ENCODE results near the gene IL1RAPL1.
"Not testable (repeated sequence)": the region's sequence is repeated elsewhere in the genome, so short reads cannot be mapped to it uniquely, and the experiment has no call there.

IL1RAPL1 gene

GRCh38 chrX:29269390-29269789, 682.1 kb downstream of the IL1RAPL1 start:
- DNase-seq (ENCODE audit: low read depth in 2 of 2): no peak

DNA sequence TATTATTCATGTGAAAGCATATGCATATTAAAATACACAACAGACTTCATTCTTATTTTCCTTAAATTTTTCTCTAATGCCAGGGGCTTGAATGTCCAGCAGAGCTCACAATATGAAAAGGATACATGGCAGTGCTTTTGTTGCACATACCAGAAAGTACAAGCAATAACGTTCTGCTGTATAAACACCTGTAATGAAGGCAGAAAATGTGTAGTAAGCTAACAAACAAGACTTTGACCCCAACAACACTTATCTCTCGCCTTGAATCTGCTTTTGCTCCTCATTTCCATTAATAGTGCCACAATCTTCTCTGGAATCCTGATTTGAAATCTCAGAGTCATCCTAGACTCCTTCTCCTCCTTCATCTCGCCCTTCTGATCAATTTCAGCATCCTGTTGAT, 687.3 kb downstream of the IL1RAPL1 start:
- no peak for DNase-seq (ENCODE audit: low read depth in 2 of 2)

GRCh38 chrX:29275928-29276327, 688.7 kb downstream of the IL1RAPL1 start:
- DNase-seq (ENCODE audit: low read depth in 2 of 2): no peak

DNA sequence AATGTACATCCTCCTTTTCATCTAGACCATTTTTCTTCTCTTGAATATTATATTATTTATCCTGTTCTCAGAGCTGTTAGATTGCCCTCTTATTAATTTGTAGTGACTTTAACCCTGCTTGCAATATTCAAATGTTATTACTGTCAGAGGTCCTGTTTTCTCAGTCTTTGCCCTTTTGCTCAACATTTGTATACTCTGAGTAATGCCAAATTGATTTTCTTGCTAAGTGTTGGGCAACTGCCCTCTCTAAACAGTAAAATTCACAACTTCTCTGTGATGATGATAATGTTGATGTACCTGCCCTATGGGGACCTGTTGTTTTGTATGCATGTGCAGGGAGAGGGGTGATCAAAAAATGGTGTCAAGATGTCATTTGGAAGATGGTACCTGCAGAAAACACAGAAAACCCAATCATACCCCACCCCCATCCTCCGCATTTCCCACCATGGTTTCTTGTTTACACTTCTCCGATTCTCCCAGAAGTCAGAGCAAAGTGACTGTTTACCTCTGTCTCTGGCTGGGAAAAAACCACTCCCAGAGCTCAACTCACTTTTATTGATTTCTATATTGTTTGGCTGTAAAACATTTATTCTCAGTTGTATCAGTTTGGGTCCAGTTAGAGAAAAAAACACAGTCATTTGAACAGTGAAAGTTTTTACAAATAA, 694.0 kb downstream of the IL1RAPL1 start:
- DNase-seq (ENCODE audit: low read depth in 2 of 2): no peak

DNA sequence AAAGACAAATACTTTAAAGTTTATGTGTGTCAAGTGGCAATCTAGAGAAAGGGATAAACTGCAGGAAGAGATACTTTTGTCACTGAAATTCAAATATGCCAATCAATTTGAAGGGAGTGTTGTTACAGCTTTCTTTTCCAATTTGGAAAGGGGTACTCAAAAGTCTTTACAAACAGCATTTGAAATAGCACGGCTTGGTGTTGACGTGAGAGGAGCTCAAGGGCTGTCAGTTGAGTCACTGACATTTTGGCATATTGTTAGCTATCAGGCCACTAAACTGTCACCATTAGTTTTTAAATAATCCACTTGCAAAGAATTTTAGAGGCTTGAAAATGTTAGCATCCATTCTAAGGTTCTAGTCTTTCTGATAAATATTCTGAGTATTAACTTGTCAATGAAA, 698.4 kb downstream of the IL1RAPL1 start:
- DNase-seq (ENCODE audit: low read depth in 2 of 2): no peak

- DNase-seq (ENCODE audit: low read depth in 2 of 2): no peak
Measured at GRCh38 chrX:29295987-29296680, 708.9 kb downstream of the IL1RAPL1 start.

GRCh38 chrX:29297171-29297800, 710.0 kb downstream of the IL1RAPL1 start:
- DNase-seq (ENCODE audit: low read depth in 2 of 2): no peak

DNA sequence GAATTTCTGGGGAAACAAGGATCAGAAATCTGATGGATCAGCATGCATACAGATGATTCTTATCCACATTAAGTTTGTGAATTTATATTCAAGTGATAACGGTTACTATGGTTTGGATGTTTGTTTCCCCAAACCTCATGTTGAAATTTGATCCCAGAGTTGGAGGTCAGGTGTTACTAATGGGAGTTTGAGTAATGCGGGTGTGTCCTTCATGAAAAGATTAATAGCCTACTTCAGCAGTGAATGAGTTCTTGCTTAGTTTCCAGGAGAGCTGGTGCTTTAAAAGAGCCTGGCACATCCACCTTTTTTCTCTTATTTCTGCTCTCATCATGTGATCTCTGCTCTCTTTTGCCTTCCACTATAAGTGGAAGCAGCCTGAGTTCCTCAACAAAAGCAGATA, 712.4 kb downstream of the IL1RAPL1 start:
- DNase-seq (ENCODE audit: low read depth in 2 of 2): no peak

- no peak for DNase-seq (ENCODE audit: low read depth in 2 of 2)
Measured at GRCh38 chrX:29308726-29309125, 721.5 kb downstream of the IL1RAPL1 start.

DNA sequence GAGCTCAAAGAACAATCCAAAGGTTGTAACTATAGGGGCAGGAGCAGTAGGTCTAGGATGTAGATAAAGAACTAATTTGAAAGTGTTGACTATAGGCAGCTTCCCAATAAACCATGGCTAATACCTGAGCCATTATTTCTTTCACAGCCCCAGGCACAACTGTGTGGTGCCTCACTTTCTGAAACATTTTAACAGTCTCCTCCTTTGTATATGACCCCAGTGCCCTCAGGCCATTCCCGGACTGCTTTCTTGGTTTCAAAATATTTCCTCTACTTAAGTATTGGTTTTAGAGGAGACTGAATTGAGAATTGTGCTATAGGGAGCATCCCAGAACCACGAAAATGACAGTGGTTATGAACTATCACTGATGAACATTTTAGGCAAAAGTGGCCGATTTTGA, 728.7 kb downstream of the IL1RAPL1 start:
- no peak for DNase-seq (ENCODE audit: low read depth in 2 of 2)

DNA sequence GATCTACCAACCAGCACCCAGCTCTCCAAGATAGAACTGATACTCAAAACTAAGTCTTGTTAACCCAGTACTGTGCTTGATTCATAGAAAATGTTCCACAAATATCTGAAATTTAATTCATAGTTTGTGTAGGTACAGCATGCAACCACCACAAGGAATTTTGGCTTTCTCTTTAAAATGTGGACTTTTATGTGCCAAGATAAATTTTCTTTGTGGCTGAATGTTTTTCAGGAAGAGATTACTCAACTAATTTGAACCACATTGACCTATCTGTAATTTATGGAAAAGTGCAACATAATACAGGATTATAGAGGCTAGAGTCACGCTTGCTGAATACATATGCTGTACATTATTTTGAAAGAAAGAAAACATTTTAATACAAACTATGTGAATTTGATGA, 730.8 kb downstream of the IL1RAPL1 start:
- peak; percentile 65 to 72 for DNase-seq (ENCODE audit: low read depth in 2 of 2)

DNA sequence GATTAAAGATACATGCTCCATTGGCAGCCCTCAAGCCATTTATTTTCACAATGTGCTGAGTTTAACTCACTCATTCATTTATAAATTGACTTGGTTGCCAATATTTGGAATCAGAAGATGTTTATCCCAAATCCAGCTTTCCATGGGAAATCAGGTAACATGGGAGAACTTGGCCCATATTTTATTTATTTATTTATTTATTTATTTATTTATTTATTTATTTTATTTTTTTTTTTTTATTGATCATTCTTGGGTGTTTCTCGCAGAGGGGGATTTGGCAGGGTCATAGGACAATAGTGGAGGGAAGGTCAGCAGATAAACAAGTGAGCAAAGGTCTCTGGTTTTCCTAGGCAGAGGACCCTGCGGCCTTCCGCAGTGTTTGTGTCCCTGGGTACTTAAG, 745.2 kb downstream of the IL1RAPL1 start:
- DNase-seq (ENCODE audit: low read depth in 2 of 2): not testable (repeated sequence)

DNA sequence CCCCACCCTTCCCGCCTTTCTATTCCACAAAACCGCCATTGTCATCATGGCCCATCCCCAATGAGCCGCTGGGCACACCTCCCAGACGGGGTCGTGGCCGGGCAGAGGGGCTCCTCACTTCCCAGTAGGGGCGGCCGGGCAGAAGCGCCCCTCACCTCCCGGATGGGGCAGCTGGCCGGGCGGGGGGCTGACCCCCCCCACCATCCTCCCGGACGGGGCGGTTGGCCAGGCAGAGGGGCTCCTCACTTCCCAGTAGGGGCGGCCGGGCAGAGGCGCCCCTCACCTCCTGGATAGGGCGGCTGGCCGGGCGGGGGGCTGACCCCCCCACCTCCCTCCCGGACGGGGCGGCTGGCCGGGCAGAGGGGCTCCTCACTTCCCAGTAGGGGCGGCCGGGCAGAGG, 745.8 kb downstream of the IL1RAPL1 start:
- not testable (repeated sequence) for DNase-seq (ENCODE audit: low read depth in 2 of 2)

GRCh38 chrX:29348288-29348687, 761.0 kb downstream of the IL1RAPL1 start:
- no peak for DNase-seq (ENCODE audit: low read depth in 2 of 2)

DNA sequence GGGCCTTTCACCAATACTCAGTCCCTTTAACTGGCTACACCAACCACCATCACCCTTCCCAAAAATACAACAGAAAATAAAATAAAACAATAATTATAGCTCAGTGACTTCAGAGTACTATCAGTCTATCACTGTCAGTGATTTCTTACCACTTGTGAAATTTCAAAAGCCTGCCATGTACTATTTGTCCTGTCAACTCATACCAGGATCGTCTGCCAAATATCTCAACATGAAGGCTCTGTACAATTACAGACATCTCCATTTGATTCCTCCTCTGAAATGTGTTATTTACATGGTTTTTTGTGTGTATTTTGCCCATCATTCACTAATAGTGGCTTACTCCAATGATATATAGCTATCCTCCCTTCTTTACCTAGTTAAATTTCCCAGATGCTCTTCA, 772.0 kb downstream of the IL1RAPL1 start:
- no peak for DNase-seq (ENCODE audit: low read depth in 2 of 2)

GRCh38 chrX:29374765-29375164, 787.5 kb downstream of the IL1RAPL1 start:
- DNase-seq (ENCODE audit: low read depth in 2 of 2): not testable (repeated sequence)

DNA sequence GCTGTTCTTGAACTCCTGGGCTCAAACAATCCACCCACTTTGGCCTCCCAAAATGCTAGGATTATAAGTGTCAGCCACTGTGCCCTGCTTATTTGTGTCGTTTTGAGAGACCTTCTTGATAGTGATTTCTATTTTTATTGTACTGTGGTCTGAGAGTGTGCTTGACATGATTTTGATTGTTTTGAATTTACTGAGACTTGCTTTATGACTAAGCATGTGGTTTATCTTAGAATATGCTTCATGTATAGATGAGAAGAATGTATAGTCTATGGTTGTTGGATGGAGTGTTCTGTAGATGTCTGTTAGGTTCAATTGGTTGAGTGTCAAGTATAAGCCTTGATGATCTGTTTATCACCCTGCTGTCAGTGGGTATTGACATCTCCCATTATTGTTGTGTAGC, 789.3 kb downstream of the IL1RAPL1 start:
- no peak for DNase-seq (ENCODE audit: low read depth in 2 of 2)

DNA sequence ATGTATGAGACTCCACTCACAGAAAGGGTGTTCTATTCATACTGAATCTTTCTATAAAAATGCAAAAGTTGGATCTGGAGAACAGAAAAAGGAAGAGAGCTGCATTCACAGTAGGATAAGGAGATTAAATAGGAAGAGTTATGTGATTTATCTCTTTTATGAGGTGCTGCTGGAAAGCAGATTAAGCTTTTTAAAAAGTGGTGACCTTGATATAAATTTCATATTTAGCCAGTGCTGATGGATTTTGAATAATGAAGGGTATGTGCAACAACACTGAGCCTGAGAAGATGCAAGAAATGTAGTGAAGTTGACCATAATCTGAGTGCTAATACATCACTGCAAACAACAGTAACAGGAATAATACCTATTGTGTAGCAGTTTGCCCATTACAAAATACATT, 795.6 kb downstream of the IL1RAPL1 start:
- no peak for DNase-seq (ENCODE audit: low read depth in 2 of 2)

DNA sequence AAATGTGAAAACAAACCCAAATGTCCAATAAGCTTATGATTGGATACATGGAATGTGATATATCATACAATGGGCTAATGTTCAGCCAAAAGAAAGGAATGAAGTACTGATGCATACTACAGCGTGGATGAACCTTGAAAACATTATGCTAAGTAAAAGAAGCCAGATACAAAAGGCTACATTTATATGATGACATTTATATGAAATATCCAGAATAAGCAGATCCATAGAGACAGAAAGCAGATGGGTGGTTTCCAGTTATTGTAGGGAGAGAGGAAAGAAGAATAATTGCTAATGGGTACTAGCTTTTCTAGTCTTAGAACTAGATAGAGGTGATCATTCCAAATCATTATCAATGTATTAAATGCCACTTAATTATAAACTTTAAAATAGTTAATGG, 801.3 kb downstream of the IL1RAPL1 start:
- no peak for DNase-seq (ENCODE audit: low read depth in 2 of 2)

DNA sequence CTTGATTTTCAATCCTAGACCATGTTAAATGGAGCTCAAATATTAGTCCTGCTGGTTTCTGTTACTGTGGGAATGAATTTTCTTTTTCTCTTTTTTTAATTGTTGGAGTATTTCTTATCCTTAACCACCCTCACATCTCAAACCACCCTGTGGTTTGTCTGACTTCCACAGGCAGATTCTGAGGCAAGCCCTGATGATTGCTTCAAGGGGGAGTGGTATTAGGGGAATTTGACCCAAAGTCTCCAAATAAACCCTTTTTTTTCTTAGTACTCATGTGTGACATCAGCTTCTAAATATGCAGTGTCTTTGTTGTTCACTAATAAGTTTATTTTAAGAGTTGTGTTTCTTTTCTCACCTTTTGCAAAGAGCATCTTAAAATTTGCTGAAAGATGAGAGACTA, 810.3 kb downstream of the IL1RAPL1 start:
- DNase-seq (ENCODE audit: low read depth in 2 of 2): peak; percentile 13 to 15

DNA sequence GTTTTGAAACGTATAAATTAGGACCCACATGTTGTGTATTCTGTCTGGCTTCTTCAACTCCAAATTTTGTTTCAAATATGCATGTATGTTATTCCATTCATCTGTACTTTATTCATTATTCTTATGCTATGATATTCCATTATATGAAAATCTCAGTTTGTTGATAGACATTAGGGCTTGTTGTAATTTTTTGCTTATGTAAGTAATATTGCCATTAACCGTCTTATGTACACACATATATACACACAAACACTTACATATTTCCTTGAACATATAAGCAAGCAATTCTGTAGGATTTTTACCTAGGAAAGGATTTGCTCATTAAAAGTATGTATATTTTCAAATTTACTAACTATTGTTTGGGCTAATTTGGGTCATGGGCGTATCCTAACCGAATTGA, 820.1 kb downstream of the IL1RAPL1 start:
- no peak for DNase-seq (ENCODE audit: low read depth in 2 of 2)

DNA sequence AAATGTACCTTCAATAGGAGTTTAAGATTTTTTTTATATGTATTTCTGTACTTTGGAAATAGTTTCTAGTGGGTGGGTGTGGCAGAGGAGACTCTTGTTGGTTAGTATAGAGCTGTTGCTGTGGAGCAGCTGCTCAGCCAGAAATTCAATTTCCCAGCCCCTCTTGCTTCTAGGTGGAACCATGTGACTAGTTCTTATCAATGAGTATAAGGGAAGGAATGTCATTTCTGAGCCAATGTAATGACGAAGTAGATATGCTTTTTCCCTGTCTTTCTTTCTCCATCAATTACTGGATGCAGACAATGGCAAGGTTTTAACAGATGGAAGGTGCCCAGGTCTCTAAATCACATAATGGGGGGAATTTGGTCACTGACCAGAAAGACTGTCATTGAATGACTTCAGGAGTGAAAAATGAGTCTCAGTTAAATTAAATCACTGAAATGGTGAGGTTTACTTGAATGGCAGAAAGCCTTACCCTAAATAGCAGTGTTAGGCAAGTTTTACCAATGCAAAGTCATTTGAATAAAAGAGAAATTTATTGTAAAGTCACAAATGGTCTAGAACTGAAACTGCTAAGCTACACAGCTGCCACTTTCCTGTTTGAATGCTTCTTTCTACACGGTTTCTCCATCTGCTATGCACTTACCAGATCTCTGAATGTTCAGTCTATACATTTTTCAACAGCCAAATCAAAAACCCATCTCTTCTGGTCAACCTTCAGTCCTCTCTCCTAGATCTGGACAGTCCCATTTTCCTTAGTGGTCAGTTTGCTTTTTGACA, 832.7 kb downstream of the IL1RAPL1 start:
- DNase-seq (ENCODE audit: low read depth in 2 of 2): peak; percentile 6 to 8
